HG02763 (cell line): ENCODE results near the gene HHATL.

ENCODE experiments used
- ATAC-seq: cut with Tn5 transposase; IDR thresholded peaks from one replicate; pipeline ENCODE4 v1.9.1; 2021; ENCODE audit warnings: mild to moderate bottlenecking, moderate library complexity; ENCODE audit not compliant: unreplicated experiment

HHATL gene

DNA sequence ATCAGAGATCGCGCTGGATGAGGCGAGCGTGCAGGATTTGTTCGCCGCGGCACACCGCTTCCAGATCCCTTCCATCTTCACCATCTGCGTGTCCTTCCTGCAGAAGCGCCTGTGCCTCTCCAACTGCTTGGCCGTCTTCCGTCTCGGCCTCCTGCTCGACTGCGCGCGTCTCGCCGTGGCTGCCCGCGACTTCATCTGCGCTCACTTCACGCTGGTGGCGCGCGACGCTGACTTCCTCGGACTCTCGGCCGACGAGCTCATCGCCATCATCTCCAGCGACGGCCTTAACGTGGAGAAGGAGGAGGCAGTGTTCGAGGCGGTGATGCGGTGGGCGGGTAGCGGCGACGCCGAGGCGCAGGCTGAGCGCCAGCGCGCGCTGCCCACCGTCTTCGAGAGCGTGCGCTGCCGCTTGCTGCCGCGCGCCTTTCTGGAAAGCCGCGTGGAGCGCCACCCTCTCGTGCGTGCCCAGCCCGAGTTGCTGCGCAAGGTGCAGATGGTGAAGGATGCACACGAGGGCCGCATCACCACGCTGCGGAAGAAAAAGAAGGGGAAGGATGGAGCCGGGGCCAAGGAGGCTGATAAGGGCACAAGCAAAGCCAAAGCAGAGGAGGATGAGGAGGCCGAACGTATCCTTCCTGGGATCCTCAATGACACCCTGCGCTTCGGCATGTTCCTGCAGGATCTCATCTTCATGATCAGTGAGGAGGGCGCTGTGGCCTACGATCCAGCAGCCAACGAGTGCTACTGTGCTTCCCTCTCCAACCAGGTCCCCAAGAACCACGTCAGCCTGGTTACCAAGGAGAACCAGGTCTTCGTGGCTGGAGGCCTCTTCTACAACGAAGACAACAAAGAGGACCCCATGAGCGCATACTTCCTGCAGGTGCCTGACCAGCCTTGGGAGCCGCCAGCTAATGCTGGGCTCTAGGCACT lies 16.4 kb downstream of the HHATL start:
- no peak for ATAC-seq

DNA sequence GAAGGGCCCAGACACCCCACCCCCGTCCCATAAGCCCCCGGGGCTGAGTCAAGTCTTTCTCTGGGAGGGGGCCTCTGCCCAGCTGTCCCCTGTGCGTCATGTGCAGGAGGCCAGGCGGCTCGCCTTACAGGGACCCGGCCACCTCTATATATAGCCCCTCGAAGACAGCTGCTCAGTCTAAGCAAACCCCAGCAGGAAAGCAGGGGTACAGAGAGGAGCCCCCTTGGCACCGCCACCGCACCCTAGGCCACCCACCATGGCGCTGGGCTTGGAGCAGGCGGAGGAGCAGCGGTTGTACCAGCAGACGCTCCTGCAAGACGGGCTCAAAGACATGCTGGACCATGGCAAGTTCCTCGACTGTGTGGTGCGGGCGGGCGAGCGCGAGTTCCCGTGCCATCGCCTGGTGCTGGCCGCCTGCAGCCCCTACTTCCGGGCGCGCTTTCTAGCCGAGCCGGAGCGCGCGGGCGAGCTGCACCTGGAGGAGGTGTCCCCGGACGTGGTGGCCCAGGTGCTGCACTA lies 17.2 kb downstream of the HHATL start, which contains the start of gene KLHL40:
TSS of gene KLHL40 (plus strand) at position 175 of the 519 bp plus-strand sequence. CDS start at position 257, 82 bp downstream.
- ATAC-seq, result no peak

DNA sequence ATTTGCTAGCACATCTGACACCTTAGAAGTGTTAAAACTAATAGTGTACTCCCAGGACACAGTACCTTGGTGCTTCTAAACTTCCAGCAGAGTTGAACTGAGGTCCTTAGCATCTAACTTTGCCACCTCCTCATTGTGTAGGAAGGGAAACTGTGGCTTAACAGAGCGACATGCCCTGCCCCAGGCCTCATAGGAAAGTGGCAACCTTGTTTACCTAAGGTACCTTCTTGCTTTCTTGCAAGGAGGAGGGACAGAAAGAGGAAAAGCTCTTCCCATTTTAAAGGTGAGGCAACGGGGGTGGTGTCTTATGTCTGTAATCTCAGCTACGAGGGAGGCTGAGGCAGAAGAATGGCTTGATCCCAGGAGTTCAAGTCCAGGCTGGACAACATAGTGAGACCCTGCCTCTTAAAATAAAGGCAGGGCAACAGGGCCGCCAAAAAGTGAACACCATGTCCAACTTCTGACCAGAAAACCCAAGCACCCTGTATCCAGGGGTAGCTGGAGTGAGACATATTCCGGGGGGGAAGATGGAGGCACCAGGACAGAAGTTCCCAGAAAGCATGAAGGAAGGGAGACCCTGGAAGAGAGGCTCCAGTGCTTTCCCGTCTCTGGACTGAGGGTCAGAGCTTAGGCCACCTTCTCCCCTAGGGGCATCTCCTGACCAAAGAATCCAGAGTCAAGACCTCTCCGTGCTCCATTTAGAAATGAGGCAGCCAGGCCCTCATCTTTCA lies 17.8 kb downstream of the HHATL start:
- ATAC-seq, result no peak

GRCh38 chr3:42683875-42684598 lies 18.6 kb downstream of the HHATL start:
- no peak for ATAC-seq

- ATAC-seq, result no peak
Observed at GRCh38 chr3:42682301-42683070, 20.1 kb downstream of the HHATL start.

GRCh38 chr3:42681361-42682038 lies 21.1 kb downstream of the HHATL start:
- no peak for ATAC-seq

DNA sequence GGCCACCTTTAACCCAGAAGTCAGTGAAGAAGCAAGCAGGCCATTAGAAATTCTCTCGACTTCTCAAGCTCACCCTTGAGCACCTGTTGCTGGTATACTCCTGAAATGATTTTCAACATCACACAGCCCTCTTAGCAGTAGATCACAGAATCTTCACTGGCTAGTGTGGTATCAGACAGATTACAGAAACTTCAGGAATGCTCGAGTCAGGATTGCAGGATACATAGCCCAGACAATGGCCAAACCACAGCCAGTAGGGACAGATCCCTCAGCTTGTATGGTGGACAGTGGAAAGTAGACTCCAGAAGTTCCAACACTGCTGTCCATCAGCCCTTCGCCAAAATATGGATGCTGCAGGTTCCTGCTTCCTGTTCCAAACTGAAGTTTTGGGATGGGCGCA lies 21.8 kb downstream of the HHATL start:
- no peak for ATAC-seq

DNA sequence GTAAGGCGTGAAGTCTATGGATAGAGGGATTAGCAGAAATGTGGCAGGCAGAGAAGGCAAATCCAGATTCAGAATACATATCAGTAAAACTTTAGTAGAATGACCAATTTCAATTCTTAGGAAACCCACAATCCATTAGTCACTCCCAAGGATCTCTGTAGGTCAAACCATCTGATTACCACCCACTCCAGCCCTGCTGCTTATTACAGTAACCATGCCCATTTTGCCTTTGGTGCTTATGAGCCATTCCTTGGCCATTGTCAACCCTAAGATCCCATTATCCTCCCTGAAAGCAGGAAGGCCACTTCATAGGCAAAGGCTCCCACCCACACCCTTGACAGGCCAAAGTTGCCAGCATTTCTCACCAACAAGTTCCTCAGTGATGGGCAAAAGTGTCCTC lies 22.3 kb downstream of the HHATL start:
- no peak for ATAC-seq

- ATAC-seq, result no peak
Observed at GRCh38 chr3:42678447-42678846, 24.2 kb downstream of the HHATL start.

DNA sequence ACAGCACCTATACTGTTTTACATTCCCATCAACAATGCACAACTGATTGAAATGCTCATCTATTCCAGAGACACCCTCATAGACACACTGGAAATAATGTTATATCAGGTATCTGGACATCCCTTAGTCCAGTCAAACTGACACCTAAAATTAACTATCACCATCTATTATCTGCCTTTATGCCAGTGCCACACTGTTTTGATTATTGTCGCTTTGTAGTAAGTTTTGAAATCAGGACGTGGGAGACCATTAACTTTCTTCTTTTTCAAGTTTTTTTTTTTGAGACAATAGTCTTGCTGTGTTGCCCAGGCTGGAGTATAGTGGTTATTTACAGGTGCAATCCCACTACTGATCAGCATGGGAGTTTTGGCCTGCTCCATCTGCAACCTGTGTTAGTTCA lies 26.7 kb downstream of the HHATL start:
- no peak for ATAC-seq

DNA sequence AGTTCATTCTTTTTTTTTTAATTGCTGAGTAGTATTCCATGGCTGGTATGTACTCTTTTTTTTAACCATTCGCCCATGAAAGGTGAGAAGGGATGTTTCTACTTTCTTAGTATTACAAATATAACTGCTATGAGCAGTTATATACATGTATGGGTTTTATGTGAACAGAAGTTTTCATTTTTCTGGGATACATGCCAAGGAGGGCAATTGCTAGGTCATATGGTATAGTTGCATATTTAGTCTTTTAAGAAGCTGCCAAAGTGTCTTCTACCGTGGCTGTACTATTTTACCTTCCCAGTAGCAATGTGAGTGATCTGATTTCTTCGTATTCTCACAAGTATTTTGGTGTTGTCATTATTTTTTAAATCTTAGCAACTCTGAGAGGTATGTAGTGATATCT lies 28.5 kb downstream of the HHATL start:
- ATAC-seq, result no peak

- no peak for ATAC-seq
Observed at GRCh38 chr3:42673082-42673481, 29.5 kb downstream of the HHATL start.

DNA sequence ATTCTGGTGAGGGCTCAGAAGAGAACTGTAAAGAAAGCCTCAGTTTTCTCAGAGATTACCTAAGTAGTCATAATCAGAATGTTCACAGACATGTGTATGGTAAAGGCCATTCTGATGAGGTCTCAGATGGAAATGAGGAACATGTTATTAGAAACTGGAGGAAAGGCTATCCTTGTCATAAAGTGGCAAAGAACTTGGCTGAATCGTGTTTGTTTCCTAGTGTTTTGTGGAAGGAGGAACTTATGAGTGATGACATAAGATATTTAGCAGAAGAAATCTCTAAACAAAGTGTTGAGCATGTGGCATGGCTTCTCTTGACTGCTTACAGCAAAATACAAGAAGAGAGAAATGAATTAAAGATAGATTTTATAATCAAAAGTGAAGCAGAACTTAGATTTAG lies 30.1 kb downstream of the HHATL start:
- ATAC-seq, result no peak

DNA sequence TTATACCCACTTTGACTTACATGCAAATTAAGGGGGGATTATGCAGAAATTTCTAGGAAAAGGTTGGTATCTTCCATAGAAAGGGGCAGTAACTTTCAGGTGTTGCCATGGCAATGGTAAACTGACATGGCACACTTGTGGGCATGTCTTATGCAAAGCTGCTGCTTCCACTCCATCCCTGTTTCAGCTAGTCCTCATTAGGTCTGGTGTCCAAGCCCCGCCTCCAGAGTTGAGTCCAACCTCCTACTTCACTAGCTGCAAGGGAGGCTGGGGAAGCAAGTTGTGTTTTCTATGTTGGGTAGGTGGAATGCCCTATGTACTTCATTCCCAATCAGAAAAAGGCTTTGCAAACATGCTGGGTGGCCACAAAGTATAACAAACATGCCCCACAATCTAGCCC lies 31.9 kb downstream of the HHATL start:
- no peak for ATAC-seq

GRCh38 chr3:42670051-42670576 lies 32.5 kb downstream of the HHATL start:
- no peak for ATAC-seq

DNA sequence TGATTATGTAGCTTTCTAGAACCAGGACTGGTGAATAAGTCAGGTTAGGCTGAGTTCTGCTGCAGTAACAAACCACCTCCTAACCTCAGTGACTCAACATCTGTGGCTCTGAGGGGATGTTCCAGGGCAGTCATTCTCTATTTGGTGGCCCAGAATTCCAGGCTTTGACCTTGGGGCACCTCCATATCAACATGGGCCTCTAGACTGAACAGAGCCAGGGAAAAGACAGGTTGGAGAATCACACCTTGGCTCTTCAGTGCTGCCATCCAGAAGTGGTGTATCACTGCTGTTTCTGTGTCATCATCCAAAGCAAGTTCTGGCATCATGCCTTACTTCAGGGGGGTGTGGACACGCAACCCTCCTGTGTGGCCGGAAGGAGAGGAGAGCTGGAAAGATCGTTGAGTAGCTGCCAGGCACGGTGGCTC lies 33.8 kb downstream of the HHATL start:
- no peak for ATAC-seq

DNA sequence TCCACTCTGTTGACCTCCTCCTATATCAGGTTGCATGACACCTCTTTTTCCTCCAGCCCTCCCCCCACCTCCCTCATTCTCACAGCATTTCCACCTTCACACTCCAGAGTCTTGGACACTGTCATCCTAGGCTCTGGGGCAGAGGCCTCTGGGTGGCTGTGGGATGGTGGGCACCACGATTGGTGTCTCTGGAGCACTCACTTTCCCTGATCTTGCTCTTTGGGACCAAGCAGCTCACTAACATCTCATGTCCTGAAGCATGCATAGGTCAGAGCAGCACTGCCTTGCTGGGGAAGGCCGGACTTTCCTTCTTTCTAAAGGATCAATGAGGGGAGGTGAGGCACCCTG lies 34.2 kb downstream of the HHATL start:
- ATAC-seq, result no peak

DNA sequence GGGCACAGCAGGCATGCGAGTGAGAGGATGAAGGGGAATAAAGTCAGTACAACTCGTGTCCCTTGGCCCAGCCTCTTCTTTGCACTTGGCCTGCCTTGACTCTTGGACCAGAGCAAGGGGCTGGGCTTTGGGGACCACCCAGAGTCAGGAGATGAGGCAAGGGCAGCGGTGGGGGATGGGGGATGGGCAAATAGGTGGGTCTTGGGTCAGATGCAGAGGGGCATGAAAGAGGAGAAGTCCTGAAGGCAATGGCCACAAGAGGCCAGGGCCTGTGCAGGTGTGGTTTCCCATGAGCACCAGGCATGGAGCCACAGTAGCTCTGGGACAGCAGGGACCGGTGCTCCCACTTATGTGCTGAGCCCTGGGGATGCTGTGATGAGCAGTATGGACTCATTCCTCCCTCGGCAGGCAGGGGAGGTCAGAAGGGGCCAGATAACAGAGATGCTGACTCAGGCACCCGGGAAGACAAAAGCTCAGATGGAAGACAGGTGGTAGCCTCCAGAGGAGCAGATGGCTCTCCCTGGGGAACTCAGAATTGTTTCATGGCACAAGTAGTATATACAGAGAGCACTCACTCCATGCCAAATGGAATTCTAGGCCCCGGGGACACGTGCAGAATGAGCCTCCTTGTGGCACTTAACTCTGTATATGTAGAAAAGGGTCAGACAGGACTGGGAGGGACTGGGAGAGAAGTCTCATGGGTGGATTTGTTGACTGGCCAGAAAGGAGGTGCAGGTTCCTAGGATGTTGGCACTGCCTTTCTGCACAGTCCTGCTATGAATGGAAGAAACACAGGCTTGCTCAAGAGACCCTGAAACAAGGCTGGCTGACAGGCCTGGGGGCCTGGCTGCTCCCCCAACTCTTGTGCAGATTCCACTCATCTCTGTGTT lies 34.8 kb downstream of the HHATL start:
- ATAC-seq, result no peak

DNA sequence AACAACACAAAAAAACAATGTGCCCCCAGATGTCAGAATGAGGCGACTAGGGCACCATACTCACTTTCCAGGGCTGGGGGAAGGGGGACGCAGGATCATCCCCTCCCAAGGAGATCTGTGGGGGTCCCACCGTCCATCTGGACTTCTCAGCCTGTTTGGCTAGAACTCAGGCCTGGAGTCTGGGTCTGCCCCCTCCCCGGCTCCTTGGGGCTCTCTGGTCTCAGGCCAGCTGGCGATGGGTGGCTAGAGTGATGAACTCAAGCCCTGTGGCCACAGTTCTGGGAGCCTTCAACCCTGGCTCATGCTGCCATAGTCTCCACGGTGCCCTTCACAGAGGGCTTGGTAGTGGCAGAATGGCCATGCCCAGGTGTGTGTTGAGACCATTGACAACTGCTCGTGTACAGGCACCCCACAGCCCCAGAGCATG lies 35.5 kb downstream of the HHATL start:
- ATAC-seq, result no peak
